Immature natural killer cell (primary cell): ENCODE measurements around the gene ANKS1B. TPM values are rescaled to one million over a fixed set of nuclear protein-coding genes. Genes with fewer than 3 reads are reported as not detected.
"Not testable (repeated sequence)": the region's sequence is repeated elsewhere in the genome, so short reads cannot be mapped to it uniquely, and the experiment has no call there.

Experiments used
- DNase-seq, 3 donors: peaks; one replicate each; pipeline ENCODE4 v3.0.0; 2022; ENCODE audit warnings: mixed read lengths in 1 of 3
- H3K27ac Mint-ChIP-seq, 6 donors: one replicate each; pipeline ENCODE4 v1.8.0; 2020; ENCODE audit warnings: mixed read lengths in 6 of 6, mild to moderate bottlenecking in 5 of 6, inconsistent platforms in 4 of 6, moderate library complexity in 3 of 6
- H3K27me3 Mint-ChIP-seq, 3 donors: one replicate each; pipeline ENCODE4 v1.8.0; 2020 to 2021; ENCODE audit warnings: low read depth in 3 of 3, mild to moderate bottlenecking in 3 of 3, mixed read lengths in 3 of 3, moderate library complexity in 3 of 3, inconsistent platforms in 1 of 3
- H3K36me3 Mint-ChIP-seq, 3 donors: one replicate each; pipeline ENCODE4 v1.8.0; 2020; ENCODE audit warnings: mixed read lengths in 3 of 3, inconsistent platforms in 2 of 3, mild to moderate bottlenecking in 2 of 3
- H3K4me1 Mint-ChIP-seq, 2 donors: one replicate each; pipeline ENCODE4 v1.8.0; 2020; ENCODE audit warnings: inconsistent platforms in 2 of 2, mild to moderate bottlenecking in 2 of 2, mixed read lengths in 2 of 2, moderate library complexity in 1 of 2
- H3K4me3 Mint-ChIP-seq, 5 donors: one replicate each; pipeline ENCODE4 v1.8.0; 2020; ENCODE audit warnings: mild to moderate bottlenecking in 5 of 5, mixed read lengths in 5 of 5, inconsistent platforms in 3 of 5, moderate library complexity in 3 of 5
- H3K9me3 Mint-ChIP-seq, 6 donors: one replicate each; pipeline ENCODE4 v1.8.0; 2020; ENCODE audit warnings: mild to moderate bottlenecking in 6 of 6, mixed read lengths in 6 of 6, inconsistent platforms in 4 of 6, moderate library complexity in 3 of 6
- polyA plus RNA-seq, 3 donors: library from polyadenylated mRNA; unstranded; fragments of 300-500 nt; fragmentation: Illumina TruSeq; gene quantifications; one replicate each; pipeline ENCODE4 v1.2.3, GENCODE V29; 2021

The ANKS1B gene
- polyA plus RNA-seq, 3 donors from 2014 or later: not detected

DNA sequence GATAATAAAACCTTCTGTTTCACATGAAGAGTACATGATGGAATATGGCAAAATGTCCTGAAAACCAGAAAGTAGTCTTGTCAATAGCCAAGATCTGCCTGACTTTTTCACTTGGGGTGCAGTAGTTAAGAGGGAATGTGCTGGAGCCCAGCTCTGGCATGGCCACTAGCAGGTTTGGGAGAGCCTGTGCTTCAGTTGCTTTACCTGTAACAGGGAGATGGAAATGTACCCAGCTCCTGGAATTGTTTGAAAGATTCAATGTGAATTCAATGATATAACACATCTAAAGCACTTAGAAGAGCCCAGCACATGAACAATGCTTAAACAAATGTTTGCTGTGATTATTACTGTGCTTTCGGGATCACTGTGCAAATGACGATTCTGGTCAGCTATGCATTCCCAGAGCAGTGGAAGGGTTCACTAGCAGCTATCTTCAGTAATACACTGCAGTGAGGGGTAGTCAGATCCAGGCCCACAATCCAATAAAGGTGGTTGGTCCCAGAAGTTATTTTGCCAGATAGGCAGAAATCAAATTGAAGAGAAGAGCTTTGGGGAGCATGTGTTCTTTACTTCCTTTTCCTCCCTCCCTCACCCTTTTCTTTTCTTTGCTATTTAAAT lies 1114.7 kb downstream of the ANKS1B start:
- no peak overlapping the region for H3K4me3 Mint-ChIP-seq
- H3K36me3 Mint-ChIP-seq: no peaks in the 10 kb centered on the region
- peaks cover 0 to 7% of the 10 kb centered on the region in 2 donors for H3K4me1 Mint-ChIP-seq
- no peak overlapping the region for H3K27ac Mint-ChIP-seq
- H3K9me3 Mint-ChIP-seq: peaks cover 0 to 2% (median under 1%) of the 10 kb centered on the region in 6 donors
- peaks cover 0 to 3% (median 0%) of the 10 kb centered on the region in 3 donors for H3K27me3 Mint-ChIP-seq
- DNase-seq: no peak

DNA sequence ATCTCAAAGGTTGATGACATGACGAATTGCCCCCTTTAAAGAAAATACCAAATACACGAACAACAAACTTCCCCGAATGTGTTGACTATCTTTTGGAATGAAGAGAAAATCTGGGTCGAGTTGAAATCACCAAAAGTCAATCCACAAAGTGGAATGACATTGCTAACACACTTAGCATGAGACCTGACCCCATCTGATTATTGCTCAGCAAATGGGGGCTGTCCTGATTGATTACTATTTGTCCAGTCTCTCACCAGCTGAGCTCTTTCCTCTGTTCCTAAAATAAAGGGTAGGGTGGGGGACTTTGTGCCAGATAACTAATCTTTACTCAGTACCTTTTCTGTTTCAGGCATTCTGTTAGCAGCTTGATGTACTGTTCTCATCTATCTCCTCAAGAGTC lies 1116.2 kb downstream of the ANKS1B start:
- peaks cover 0 to 5% (median 1%) of the 10 kb centered on the region in 6 donors for H3K9me3 Mint-ChIP-seq
- H3K4me1 Mint-ChIP-seq: peaks cover 0 to 7% of the 10 kb centered on the region in 2 donors
- no peak overlapping the region for H3K4me3 Mint-ChIP-seq
- H3K27ac Mint-ChIP-seq: no peak overlapping the region
- peaks cover 0 to 3% (median 0%) of the 10 kb centered on the region in 3 donors for H3K27me3 Mint-ChIP-seq
- no peak for DNase-seq
- H3K36me3 Mint-ChIP-seq: no peaks in the 10 kb centered on the region

DNA sequence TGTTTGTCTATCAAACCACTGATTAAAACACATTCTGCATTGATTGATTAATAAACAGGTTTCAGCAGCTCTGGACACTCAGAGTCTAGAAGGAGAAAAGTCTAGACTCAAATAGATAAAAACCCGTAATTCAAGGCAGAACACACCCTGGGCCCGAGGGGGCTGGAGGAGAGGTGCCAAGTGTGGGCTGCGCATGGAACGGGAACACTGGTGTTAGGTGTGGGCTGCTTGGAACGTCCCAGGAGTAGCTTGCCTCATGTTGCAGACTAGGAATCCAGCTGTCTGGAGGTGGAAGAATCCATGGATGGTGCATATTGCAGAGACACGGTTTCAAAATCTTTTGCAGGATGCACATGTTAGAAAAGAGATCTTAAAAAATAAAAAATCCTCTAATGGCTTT lies 1116.7 kb downstream of the ANKS1B start:
- Mint-ChIP-seq H3K4me1 (peaks cover 0 to 7% of the 10 kb centered on the region in 2 donors), H3K36me3 (no peaks in the 10 kb centered on the region), H3K27ac (no peak overlapping the region), H3K4me3 (no peak overlapping the region), H3K27me3 (peaks cover 0 to 3% (median 0%) of the 10 kb centered on the region in 3 donors), H3K9me3 (peaks cover 0 to 5% (median 1%) of the 10 kb centered on the region in 6 donors)
- no peak for DNase-seq

DNA sequence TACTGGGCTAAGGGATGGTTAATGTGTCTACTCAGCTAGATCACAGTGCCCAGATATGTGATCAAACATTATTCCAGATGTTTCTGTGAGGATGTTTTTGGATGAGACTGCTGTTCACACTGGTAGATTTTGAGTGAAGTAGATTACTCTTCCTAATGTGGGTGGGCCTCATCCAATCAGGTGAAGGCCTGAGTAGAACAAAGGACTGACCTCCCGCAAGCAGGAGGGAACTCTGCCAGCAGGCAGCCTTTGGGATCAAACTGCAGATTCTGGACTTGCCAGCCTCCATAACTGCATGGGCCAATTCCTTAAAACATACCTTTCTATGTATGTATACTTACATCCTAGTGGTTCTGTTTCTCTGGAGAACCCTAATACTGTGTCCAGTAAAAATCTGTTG lies 1120.4 kb downstream of the ANKS1B start:
- Mint-ChIP-seq H3K4me3 (no peak overlapping the region), H3K36me3 (no peaks in the 10 kb centered on the region), H3K4me1 (no peaks in the 10 kb centered on the region), H3K9me3 (peaks cover 0 to 5% (median under 1%) of the 10 kb centered on the region in 6 donors), H3K27ac (no peak overlapping the region), H3K27me3 (no peaks in the 10 kb centered on the region)
- DNase-seq: no peak

DNA sequence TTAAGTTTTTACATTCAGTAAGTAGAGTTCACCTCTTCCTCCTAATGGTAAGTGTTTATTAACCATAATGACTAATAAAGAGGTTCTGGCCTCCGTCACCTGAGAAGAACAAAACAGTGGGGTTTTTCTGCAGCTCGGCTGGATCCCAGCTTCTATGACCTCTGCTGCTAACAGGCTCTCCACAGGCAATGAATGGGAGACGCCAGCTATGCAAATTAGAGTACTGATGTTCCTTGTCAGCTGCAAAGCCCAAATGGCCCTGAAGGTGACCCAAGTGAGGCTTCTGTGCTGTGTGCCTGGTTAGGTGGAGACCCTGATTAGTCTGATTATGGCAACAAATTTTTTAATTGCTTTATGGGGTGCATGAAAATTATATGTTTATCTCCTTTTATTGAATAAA lies 1121.6 kb downstream of the ANKS1B start:
- no peak overlapping the region for H3K27ac Mint-ChIP-seq
- no peaks in the 10 kb centered on the region for H3K4me1 Mint-ChIP-seq
- H3K4me3 Mint-ChIP-seq: no peak overlapping the region
- H3K36me3 Mint-ChIP-seq: no peaks in the 10 kb centered on the region
- peaks cover 0 to 1% (median 0%) of the 10 kb centered on the region in 3 donors for H3K27me3 Mint-ChIP-seq
- DNase-seq: no peak
- peaks cover 0 to 5% (median under 1%) of the 10 kb centered on the region in 6 donors for H3K9me3 Mint-ChIP-seq

DNA sequence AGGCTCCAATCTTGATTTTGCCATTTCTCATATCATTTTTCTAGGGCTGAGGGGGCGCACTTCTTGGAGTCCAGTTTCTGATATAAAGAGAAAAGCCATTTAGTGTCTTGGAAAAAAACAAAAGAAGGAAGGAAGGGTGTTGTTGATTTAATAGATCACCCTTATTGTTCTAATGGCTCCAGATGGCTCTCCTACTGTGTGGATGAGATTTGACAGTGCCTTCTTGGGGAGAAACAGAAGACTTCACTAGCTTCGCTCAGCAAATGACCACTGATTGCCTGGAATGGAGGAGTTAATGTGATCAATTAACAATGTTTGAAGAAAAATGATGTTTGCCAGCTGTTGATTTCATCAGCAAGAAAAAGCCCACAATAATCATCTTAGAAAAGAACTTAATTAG lies 1123.5 kb downstream of the ANKS1B start:
- Mint-ChIP-seq H3K9me3 (peaks cover 0 to 3% (median 2%) of the 10 kb centered on the region in 6 donors), H3K4me1 (no peaks in the 10 kb centered on the region), H3K27ac (no peak overlapping the region), H3K4me3 (no peak overlapping the region), H3K27me3 (peaks cover 0 to 2% (median 0%) of the 10 kb centered on the region in 3 donors), H3K36me3 (no peaks in the 10 kb centered on the region)
- no peak for DNase-seq

DNA sequence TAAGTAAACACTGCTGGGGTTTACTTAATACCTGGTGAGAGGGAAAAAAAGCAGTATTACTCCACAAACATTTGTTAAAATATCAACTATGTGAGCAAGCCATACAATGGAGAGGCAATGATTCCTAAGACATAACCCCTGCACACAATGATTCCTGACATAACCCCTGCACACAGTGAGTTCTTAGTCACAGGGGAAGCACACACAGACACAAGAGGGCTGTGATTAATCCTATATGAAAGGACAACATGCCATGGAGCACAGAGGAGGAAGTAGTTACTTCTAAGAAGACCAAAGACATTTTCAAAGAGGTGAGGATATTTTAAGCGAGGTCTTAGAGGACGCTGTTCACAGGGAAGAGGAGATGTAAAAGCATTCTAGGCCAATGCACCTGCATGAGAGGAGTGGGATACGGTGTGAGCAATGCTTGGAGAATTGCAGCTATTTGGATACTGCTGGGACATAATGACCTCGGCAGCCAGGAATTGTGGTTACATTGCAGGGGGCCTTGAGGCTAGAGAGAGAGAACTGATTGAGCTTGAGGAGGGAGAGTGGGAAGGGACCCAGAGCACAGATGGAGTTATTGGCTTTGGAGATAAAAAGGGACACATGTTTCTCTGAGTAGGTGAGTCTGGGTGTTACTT lies 1127.7 kb downstream of the ANKS1B start:
- Mint-ChIP-seq H3K27ac (no peak overlapping the region), H3K36me3 (no peaks in the 10 kb centered on the region), H3K9me3 (peaks cover 0 to 4% (median 0%) of the 10 kb centered on the region in 6 donors), H3K27me3 (peaks cover 3 to 8% (median 6%) of the 10 kb centered on the region in 3 donors), H3K4me1 (no peaks in the 10 kb centered on the region), H3K4me3 (no peak overlapping the region)
- DNase-seq: no peak

DNA sequence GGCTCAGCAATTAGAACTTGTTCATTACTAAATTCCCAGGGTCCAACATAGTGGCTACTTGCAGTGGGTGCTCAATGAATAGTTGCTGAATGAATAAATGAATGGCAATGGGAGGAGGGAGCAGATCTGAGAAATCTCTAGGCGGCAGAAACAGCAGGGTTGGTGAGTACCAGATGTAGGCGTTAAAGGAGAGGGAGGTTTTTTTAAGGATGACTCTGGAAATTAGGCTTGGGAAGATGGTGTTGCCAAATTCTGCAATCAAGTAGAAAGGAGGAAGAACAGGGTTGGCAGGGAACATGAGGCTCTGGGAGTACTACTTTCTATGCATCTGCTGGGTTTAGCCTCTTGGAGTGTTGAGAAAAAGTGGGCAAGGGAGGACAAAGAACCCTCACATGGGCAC lies 1132.6 kb downstream of the ANKS1B start:
- H3K27me3 Mint-ChIP-seq: peaks cover 3 to 14% (median 6%) of the 10 kb centered on the region in 3 donors
- H3K9me3 Mint-ChIP-seq: peaks cover 0 to 4% (median 0%) of the 10 kb centered on the region in 6 donors
- no peaks in the 10 kb centered on the region for H3K4me1 Mint-ChIP-seq
- no peak for DNase-seq
- no peak overlapping the region for H3K27ac Mint-ChIP-seq
- no peak overlapping the region for H3K4me3 Mint-ChIP-seq
- H3K36me3 Mint-ChIP-seq: peaks cover 0 to 2% (median 0%) of the 10 kb centered on the region in 3 donors

DNA sequence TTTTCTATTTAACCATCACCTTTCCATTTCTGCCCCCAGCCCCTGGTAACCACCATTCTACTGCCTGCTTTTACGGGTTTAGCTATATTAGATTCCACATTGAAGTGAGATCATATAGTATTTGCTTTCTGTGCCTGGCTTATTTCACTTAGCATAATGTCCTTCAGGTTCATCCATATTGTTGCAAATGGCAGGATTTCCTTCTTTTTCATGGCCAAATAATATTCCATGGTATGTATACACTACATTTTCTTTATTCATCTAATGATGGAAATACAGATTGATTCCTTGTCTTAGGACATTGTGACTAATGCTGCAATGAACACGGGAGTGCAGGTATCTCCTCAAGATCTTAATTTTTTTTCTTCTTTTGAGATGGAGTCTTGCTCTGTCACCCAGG lies 1137.5 kb downstream of the ANKS1B start:
- no peak for DNase-seq
- Mint-ChIP-seq H3K27ac (no peak overlapping the region), H3K36me3 (peaks cover 0 to 2% (median 0%) of the 10 kb centered on the region in 3 donors), H3K4me3 (no peak overlapping the region), H3K9me3 (peaks cover 0 to 4% (median 0%) of the 10 kb centered on the region in 6 donors), H3K27me3 (peaks cover 0 to 8% (median 6%) of the 10 kb centered on the region in 3 donors), H3K4me1 (no peaks in the 10 kb centered on the region)

DNA sequence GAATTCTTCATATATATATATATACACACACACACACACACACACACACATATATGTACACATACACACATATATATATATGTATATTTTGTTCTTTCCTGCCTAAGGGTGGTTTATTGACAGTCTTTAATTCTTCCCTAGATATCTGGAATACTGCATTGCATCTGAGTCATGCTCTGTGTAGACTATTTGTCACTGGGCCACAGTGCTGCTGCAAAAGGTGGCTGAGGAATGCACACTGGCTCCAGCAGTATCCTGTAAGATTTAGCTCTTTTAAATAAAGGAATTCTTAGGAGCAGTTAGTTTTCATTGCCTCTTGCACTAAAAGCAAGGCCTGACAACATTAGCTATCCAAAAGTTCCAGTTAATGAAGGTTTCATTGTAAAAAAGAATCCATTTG lies 1138.8 kb downstream of the ANKS1B start:
- H3K36me3 Mint-ChIP-seq: no peaks in the 10 kb centered on the region
- H3K9me3 Mint-ChIP-seq: peaks cover 0 to 2% (median 0%) of the 10 kb centered on the region in 6 donors
- peaks cover 2 to 4% (median 3%) of the 10 kb centered on the region in 3 donors for H3K27me3 Mint-ChIP-seq
- DNase-seq: no peak
- H3K4me1 Mint-ChIP-seq: no peaks in the 10 kb centered on the region
- H3K4me3 Mint-ChIP-seq: no peak overlapping the region
- no peak overlapping the region for H3K27ac Mint-ChIP-seq

DNA sequence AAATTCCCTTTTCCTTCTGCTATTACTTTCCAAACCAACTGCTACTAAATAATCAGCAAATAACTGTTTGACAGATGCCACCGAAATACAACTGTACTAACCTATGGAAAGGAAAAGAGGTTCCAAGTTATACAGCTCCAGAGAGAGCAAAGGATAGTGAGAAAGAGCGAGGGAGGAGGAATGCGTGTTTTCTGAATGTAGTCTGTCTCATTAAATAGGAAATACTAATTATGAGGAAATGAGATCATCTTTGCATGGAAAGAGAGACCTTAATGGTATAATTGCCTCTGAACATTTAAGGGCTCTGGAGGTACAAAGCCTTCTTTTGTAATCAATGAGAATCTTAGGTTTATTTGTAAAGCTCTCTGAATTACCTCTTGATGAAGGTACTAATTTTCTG lies 1144.4 kb downstream of the ANKS1B start:
- Mint-ChIP-seq H3K4me3 (no peak overlapping the region), H3K9me3 (peaks cover 0 to 3% (median 0%) of the 10 kb centered on the region in 6 donors), H3K27me3 (peaks cover 2 to 4% (median 3%) of the 10 kb centered on the region in 3 donors), H3K4me1 (no peaks in the 10 kb centered on the region), H3K27ac (no peak overlapping the region), H3K36me3 (no peaks in the 10 kb centered on the region)
- DNase-seq: no peak

DNA sequence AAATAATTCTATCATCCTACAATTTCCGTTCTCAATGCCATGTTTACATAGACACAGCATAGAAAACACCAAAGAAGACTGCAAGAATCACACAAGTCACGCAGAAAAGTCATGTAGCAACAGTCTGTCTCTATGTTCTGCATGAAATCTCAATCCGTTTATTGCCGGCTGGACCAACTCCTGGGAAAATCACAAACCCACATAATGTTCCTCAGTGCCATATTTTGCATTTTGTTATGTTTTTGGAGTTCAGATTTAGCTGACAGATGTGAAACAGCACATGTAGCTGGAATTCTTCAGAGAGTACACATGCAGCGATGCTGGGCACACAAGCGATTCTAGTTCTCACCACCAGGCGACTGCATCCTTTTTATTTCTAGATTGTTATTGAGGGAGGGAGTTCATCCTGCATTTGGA lies 1146.5 kb downstream of the ANKS1B start:
- peaks cover 2 to 3% (median 2%) of the 10 kb centered on the region in 3 donors for H3K27me3 Mint-ChIP-seq
- DNase-seq: no peak
- no peaks in the 10 kb centered on the region for H3K4me1 Mint-ChIP-seq
- H3K9me3 Mint-ChIP-seq: peaks cover 0 to 3% (median 0%) of the 10 kb centered on the region in 6 donors
- H3K27ac Mint-ChIP-seq: no peak overlapping the region
- no peaks in the 10 kb centered on the region for H3K36me3 Mint-ChIP-seq
- H3K4me3 Mint-ChIP-seq: no peak overlapping the region

DNA sequence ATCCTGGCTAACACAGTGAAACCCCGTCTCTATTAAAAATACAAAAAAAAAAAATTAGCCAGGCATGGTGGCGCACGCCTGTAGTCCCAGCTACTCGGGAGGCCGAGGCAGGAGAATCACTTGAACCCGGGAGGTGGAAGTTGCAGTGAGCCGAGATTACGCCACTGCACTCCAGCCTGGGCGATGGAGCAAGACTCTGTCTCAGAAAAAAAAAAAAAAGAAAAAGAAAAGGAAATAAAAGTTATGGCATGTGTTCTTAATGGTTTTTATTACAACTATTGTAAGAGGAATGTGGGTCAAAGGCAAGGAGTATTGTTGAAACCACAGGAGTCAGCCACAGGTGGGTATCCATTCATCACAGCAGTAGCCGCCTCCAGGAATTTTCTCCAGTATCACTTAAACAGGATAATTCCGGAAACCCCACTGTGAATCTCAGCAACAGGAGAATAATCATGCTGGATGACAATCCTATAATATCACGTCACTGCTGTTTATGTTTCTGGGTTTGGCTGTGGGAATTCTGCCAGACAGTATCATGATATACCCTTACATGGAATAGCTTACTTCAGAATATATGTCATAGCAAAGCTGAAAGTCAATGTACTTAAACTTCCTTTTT lies 1147.5 kb downstream of the ANKS1B start:
- H3K36me3 Mint-ChIP-seq, H3K27me3 Mint-ChIP-seq, DNase-seq, H3K4me3 Mint-ChIP-seq, H3K9me3 Mint-ChIP-seq, H3K27ac Mint-ChIP-seq, H3K4me1 Mint-ChIP-seq: not testable (repeated sequence)

DNA sequence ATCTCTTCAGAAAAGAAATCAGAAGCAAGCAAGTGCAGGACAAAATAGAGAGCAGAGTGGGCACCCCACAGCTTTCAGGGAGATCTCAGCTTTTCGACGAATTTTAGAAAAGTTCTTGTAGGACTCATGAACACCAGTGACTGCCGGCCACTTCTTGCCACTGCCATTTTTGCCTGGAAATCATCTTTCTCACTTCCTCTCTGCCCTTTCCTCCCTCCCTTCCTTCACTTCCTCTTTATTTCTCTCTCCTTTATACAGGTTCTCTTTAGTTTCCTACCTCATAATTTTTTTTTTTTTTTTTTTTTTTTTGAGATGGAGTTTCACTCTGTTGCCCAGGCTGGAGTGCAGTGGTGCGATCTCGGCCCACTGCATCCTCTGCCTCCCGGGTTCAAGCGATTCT lies 1154.1 kb downstream of the ANKS1B start:
- H3K27me3 Mint-ChIP-seq: peaks cover 0 to 4% (median 2%) of the 10 kb centered on the region in 3 donors
- H3K9me3 Mint-ChIP-seq: peaks cover 0 to 2% (median 0%) of the 10 kb centered on the region in 6 donors
- no peak overlapping the region for H3K4me3 Mint-ChIP-seq
- H3K4me1 Mint-ChIP-seq: no peaks in the 10 kb centered on the region
- no peak for DNase-seq
- no peak overlapping the region for H3K27ac Mint-ChIP-seq
- H3K36me3 Mint-ChIP-seq: no peaks in the 10 kb centered on the region
